HG03045 (cell line): ENCODE results near the gene PARD3B.

Source experiments
- ATAC-seq: cut with Tn5 transposase; IDR thresholded peaks from one replicate; pipeline ENCODE4 v1.9.1; 2021; ENCODE audit warnings: mild to moderate bottlenecking, moderate library complexity; ENCODE audit not compliant: unreplicated experiment

PARD3B gene

DNA sequence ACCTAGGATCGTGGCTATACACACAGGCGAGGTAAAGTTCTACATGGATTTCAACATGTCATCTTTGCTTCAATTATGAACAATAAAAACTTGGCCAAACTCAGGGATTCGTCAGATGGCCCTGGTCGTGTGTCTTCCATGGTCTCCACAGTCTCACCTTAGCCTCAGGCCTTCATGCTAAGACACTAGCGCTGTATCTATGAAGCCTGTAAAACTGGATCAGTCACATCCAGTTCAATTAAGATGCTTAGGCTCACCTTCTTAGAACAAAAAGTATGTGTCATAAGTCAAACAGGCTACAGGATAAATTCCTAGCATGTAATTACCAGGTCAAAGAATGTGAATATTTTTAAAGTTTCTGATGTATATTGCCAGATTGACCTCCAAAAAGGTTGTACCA lies 1023.3 kb downstream of the PARD3B start:
- ATAC-seq = no peak

DNA sequence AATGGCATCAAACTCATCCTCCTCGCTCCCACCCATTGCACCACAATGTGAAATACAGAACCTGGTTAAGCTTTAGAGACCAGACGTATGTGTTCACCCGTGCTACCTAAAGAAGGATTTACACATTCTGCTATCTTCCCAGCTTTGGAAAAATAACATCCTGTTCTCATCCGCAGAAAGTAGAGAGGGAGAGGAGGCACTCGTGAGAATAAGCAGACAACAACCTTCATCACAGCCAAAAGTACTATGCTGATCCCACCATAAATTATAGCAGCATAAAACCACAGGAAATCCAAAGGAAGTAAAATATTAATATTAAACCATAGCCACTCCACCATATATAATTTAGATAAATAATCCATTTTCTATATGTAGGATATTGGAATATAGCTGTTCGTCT lies 1025.4 kb downstream of the PARD3B start:
- ATAC-seq = no peak

DNA sequence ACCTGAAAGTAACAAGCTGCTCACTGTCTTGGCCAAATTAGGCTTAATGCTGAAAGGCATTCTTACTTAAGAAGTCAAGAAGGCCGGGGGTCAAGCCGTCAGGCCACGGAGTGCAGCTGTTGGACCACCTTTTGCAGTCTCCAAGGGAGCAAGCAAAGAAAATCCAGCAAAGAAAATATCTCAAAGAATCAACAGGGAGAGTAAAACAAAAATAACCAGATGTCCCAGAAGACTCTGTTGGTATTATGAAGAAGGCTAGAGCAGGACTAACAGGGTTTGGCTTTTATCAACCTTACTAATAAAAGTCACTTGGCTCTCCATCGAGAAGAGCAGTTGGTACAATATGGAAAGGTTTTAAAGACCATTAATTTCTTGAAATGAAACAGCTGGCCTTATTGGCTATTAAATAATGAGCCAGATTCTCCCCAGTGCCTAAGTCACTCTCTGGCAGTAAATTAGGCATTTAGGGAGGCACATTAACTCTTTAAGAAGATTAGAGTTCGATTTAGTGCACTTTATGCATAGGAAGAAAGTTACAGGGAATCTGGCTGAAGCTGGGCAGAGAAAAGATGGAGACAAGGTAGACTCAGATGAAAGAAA lies 1026.2 kb downstream of the PARD3B start:
- ATAC-seq = no peak

DNA sequence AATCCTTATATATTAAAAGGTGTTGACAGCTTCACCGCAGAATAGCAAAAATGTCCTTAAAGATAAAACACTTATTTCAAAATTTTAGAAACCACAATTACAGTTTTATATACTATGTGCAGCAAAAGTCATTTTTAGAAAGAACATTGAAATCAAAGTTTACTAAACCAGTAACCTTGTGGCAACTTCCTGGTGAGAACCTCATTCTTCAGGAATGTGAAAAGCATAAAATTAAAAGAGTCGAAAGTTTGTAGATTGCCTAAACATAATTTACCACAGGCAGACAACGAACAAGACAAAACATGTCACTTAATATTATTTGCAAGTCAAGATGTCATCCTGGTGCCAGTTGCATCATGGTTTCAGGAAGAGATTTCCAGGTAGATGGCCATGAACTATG lies 1028.7 kb downstream of the PARD3B start:
- ATAC-seq = no peak

DNA sequence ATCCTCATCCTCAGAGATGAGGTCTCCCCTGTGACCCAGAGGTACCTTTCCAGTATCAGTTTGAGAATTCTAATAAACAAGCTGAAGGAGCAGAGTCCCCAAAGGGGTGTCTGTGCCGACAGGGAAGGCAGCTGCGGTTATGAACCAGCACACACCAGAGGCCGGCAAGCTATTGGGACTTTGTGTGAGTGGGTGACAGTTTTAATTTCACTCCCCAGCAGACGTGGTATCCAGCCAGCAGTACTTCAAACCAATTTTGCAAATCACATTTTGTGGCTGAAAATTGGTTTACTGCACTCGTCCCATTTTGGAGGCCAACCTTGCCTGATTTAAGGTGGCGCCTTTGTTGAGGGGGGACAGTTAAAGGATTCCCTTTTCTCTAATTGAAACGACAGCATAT lies 1034.1 kb downstream of the PARD3B start:
- ATAC-seq = no peak

DNA sequence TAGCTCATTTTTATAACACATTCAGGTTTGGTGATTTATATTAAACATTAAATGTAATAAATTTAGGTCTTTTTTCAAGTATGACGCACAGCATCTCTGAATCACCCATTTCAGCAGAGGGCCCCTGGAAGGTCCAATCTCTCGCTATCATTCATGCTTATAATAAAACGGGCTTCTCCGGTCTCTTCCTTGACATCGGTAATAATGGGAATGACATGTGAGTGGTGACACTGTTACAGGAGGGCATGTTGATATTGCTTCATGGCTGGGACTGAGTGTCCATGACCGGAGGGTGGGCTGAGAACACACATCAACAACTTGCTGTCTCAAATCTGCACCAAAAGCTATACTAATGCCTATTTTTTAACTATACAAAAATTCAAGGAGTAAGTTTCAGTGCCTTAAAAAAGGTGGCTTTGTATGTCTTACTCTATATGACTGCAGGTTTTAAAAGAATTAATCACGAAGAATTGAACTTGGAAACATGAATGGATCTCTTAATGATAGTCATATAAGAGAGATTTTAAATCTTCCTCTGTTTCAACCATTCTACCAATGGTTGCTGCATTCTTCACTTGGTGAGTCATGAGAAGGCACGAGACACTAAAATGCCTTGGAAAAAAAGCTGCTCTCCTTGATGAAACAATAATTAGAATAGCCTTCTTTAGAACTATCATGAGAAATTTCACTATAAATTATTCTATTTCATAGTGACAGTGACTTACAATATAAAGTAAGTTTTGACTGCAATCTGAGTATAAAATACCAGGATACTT lies 1035.1 kb downstream of the PARD3B start:
- ATAC-seq = no peak

DNA sequence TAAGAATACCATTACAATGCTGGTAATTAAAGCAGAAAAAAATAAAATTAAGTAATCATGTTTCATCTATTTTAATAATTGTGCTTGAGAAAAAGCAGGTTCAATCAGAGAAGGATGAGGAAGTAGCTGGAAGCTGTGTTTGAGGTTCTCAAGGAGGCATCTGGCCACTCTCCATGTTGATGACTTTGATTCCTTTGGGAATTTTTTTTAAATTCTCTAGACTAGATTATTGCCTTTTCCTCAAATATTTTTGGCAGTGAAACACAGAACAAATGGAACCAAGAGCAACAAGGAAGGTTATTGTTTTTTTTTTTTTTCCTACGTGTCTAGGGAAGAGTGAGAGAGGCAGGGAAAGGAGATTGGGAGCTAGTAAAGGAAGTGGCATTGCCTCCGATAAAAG lies 1037.1 kb downstream of the PARD3B start:
- ATAC-seq = no peak

DNA sequence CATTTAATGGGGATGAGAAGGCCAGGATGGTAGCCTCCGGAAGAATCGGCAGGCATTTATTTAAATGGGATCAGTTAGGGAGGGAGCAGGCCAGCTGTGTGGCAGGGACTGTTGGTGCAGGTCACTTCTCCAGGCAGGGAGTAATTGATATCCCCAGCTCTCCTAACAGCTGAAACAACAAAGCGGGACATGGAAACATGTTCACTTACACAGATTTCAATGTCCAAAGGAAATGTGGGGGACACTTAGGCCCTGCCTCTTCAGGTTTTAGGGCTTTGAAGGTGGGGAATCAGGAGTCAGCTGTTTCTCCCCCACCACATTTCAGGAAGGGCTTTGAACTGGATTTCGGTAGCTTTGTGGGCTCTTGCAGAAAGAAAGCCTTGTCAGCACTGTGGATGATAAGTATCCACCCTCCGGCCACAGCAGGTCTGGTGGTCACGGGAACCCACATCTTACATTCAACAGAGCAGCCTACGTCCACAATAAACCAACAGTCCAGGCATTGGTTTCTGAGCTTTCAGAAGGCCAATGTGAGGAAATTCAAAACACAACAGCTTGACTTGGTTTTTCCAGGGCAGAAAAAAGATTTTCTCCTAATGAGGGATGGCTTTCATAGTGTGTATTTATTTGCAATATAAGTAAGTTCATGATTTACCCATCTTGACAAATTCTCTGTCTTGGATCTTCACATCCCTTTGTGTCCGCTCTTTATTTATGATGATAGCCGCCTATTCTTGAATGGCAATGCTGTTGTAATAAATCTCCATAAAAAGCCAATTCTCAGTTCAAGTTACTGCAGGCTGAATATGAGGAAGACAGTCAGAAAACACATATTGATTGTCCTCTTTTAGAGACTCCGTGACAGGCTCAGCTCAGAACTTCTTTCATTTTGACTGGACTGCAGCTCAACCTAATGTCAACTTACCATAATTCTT lies 1040.4 kb downstream of the PARD3B start:
- no peak for ATAC-seq

DNA sequence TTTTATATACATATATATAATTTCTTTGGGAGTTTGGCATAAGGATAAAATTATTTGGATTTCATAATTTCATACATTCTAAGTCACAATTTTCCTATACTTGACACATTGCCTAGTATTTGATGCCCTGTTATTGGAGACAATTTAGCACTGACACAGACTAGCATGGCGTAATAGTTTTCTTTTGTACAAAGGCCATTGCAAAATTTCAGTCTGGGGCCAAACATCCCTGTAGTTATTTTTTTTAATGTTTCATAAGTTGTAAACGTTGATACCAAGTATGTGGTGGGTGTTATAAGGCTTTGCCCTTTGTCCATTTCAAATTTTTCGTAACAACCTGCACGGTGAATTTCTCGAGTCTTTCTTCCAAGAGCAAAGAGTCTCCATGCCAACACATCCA lies 1041.4 kb downstream of the PARD3B start:
- ATAC-seq = no peak

DNA sequence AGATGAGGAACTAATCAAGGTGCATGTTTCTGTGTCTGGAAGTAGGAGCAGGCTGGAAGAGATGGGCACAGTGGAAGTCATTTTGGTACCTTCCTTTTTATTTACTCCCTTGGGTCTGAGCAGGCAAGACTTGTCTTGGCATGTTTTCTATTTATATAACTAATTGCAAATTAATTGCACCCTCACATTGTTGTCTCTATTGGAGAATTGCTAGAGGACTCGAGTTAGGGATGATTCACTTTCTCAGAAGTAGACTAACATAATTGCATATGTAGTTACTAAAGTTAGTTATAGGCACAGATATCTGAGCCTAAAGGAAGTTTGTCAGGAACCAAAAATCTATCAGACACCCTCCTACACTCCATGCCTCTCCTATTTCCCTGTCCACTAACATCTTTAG lies 1044.2 kb downstream of the PARD3B start:
- no peak for ATAC-seq

DNA sequence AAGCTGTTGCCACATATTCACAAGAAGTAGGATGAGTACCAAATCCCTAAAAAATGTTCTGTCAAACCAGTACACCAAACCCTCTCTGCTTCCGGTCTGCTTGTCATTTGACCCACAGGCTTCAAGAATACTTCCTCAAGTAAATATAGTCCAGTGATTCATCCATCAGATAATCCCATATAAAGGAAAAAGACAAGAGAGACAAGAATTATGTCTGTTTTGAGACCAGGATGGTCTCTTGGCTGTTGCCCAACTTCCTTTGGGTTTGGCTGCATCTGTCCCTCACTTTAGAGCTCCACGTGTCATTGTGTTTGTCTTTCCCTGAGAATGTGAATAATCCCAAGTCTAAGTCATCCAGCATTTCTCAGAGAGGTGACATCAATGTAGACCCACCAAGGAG lies 1045.5 kb downstream of the PARD3B start:
- ATAC-seq = no peak

DNA sequence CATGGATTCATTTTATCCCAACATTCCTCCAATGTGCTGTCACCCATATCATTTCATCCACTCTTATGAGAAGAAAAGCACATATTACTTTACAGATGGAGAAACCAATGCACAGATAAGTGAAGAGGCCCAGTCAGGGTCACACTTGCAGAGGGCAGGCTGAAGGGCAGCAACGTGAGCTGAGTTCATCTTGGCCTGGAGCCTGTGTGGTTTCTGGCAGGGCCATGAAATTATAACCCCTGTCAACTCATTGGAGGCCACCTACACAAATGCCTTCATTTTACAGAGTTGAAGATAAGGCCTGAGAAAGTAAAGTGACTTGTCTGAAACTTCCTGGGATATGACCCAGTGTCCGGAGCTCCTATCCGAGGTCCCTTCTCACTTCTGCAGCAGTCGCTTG lies 1048.6 kb downstream of the PARD3B start:
- ATAC-seq = no peak

DNA sequence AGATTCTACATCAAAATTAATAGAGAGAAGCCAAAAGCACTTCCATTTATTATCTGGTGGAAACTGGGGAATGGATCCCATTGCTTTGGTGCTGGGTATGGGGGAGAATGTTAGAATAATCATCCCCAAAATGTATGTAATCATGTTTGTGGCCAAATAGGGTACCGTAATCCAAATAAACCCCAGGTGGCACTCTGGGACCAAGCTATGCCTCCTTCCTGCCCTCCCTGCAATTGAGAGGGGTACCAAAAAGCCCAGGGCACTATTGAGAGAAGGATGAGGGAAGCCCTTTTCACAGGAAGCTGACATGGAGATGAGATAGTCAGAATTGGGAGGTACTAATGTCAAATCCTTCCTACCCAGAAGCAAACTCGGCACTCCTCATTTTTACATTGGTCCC lies 1051.3 kb downstream of the PARD3B start:
- ATAC-seq = no peak

DNA sequence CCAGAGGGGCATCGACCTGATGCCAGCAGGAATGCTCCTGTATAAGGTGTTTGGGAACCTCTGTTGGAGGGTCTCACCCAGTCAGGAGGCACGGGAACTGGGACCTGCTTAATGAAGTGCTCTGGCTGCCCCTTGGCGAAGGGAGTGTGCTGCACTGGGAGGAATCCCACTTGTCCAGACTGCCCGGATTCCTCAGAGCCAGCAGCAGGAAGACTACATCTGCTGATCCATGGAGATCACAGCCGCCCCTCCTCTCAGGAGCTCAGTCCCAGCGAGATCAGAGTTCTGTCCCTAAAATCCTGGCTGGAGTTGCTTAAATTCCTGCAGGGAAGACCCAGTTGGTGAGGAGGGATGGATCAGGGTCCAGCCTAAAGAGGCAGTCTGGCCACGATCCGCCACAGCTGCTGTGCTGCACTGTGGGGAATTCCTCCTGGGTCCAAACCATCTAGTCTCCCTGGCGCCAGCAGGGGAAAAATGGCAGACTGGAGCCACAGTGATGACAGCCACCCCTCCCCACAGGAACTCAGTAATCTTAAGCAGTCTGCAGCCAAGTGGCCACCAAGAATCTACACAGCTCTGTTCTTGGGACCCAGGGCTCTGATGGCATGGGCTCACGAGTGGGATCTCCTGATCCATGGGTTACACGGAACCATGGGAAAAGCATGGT lies 1060.5 kb downstream of the PARD3B start:
- no peak for ATAC-seq

DNA sequence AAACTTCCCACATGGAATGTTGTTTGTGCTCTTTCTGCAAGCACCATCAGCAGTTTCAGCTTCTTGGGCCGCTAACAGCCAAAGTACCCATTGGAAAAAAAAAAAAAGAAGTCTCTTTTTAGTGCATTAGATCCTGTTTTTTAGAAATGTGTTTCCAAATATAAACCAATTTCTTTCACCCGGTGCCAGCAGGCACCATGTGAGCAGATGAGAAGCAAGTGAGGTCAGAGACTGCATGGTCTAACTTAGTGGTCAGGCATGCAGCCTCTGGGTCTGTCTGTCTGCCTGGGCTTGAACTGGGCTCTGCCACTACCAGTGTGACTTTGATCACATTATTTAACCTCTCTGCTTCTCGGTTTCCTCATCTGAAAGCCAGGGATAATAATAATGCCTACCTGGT lies 1061.9 kb downstream of the PARD3B start:
- no peak for ATAC-seq

DNA sequence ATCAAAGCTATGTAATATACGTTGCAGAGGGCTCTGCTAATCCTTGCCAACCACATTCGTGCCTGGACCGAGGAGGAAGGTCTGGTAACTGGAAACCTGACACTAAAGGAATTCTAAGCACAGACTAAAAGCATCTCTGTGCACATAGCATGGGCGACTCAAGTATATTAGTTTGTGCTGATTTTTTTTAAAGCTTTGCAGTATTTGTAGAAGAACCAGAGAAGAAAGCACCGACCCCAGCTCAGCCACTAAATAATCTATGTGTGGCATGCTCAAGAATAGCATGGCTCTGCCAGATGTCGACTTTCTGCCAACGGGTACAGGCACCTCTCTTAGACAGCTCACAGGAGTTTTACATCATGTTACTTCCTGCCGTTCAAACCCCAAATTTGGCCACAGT lies 1063.8 kb downstream of the PARD3B start:
- ATAC-seq = no peak

DNA sequence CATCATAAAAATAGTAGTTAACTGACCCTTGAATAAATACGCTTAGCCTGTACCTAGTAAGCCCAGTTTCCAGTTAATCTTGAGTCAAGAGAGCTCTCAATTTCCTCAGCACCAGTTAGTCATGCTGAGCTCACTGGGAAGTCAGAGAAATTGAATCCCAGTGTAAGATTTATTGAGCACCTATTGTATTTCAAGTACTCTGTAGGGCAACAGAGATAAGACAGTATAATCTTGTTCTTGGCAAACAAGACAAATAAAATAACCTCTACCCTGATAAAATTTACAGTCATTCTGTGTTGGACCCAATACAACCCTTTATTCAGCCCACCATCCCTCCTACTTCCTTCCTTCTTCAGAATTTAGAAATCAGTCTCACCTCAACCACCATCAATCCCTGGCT lies 1065.2 kb downstream of the PARD3B start:
- ATAC-seq = no peak

DNA sequence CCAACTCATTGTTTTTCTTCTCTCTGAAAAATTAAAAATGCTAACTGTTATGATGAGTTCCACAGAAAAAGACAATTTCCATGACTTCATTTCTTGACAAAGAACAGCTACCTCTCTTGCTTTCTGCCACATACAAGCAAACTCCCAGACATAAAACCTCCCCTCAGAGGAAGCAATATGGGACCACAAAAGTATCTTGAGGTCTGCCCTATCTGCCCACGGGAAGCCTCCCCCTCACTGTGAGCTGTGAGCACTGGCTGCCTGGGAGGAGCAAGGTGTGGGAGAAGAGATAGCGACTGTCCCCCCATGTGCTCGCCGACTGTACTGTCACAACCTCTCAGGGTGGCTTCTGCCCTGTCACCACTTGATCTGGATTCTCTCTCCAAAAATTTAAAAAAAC lies 1067.4 kb downstream of the PARD3B start:
- ATAC-seq = no peak

DNA sequence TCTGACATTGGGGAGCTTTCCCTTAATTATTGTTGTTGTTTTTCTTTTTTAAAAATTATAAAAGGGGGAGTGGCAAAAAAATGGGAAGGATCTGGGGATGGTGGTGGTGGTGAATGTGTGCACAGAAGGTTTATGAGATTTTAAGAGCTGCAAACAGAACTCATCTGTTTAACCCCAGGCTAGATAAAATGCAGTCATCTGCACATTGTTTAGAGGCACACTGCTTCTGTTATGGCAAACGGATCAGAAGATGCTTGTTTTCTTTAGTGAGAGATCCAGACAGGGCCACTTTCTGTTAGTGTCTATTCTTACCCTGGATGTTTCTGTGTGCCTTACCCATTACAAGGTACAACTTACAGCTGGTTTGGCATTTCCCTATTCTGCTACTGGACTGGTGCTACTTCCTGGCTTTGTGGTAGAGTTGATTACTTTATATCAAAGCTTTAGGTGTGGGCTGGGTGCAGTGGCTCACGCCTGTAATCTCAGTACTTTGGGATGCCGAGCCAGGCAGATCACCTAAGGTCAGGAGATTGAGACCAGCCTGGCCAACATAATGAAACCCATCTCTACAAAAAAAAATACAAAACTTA lies 1068.8 kb downstream of the PARD3B start:
- no peak for ATAC-seq

DNA sequence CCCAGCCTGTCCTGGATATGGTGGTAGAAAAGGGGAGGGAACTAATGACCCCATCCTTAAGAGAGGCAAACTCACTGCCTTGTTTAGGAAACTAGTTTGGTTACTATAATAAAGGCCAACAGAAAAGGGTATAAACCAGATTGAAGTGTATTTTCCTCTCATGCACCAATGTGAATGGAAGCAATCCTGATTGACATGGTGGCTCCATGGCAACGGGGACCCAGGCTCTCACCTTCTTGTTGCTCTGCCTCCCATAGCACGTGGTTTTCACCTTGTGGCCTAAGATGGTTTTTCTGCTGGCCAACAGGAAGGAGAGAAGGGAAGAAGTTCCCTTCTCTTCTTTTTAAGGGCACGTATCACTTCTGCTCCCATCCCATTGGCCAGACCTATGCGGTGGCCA lies 1069.7 kb downstream of the PARD3B start:
- ATAC-seq = no peak

DNA sequence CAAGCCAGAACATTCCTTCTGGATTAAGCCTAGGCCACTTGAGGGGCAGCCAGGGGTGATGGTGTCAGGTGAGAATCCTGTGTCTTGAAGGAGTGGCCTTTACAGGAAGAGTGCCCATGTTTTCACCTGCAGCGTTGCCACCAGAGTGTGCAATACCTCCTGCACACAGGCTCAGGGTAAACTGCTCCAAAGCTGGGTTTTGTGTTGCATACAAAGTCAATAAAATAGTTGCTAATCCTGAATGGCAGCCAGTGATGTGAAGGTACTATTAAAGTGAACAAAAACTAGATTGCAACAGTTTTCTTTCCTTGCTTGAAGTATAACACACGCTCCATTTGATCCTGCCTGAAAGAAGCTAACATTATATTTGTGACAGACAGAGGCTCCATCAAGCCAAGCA lies 1072.6 kb downstream of the PARD3B start:
- no peak for ATAC-seq
